HepG2 (cell line): ENCODE data around the gene TMEM258. TPM values are rescaled to one million over a fixed set of nuclear protein-coding genes. Genes with fewer than 3 reads are reported as not detected.
A peak's percentile ranks its signal among the peaks of the same experiment; 100 is the strongest.

Source experiments
- ASH2L ChIP-seq: fragments of 300-600, 200-600 bp; sonication (generic); IDR thresholded peaks from 2 replicates; pipeline ENCODE4 v1.7.0; 2017; ENCODE audit warnings: low read depth, mild to moderate bottlenecking, moderate library complexity, mixed read lengths, low read length; ENCODE audit not compliant: insufficient read length
- EHMT2 ChIP-seq: fragments of 200-600 bp; sonication (generic); IDR thresholded peaks from 2 replicates; pipeline ENCODE4 v1.7.0; 2017; ENCODE audit warnings: antibody characterized with exemption, low read depth, low read length, borderline replicate concordance
- FLYWCH1 ChIP-seq: sonication (generic); formaldehyde crosslinking; IDR thresholded peaks from 2 replicates; pipeline ENCODE4 v1.8.1; 2023; ENCODE audit warnings: mild to moderate bottlenecking, missing genetic modification reagents
- GFI1 ChIP-seq: sonication (generic); formaldehyde crosslinking; IDR thresholded peaks from 2 replicates; pipeline ENCODE4 v1.5.0; 2020; ENCODE audit warnings: missing genetic modification reagents, mild to moderate bottlenecking, borderline replicate concordance
- GZF1 ChIP-seq: sonication (generic); formaldehyde crosslinking; IDR thresholded peaks from 2 replicates; pipeline ENCODE4 v1.5.1; 2020; ENCODE audit warnings: mild to moderate bottlenecking, missing genetic modification reagents
- KLF15 ChIP-seq: sonication (generic); formaldehyde crosslinking; IDR thresholded peaks from 2 replicates; pipeline ENCODE4 v1.8.1; 2023; ENCODE audit warnings: borderline replicate concordance, mild to moderate bottlenecking, inconsistent platforms, missing genetic modification reagents, mixed read lengths
- KLF9 ChIP-seq: IDR thresholded peaks from 2 replicates; pipeline ENCODE4 v1.6.1; 2016; ENCODE audit warnings: low read depth
- MYNN ChIP-seq: sonication (generic); formaldehyde crosslinking; IDR thresholded peaks from 2 replicates; pipeline ENCODE4 v1.4.0; 2020; ENCODE audit warnings: mild to moderate bottlenecking, low read depth, missing genetic modification reagents
- NFKB2 ChIP-seq: sonication (generic); formaldehyde crosslinking; IDR thresholded peaks from 2 replicates; pipeline ENCODE4 v1.4.0; 2020; ENCODE audit warnings: missing genetic modification reagents, borderline replicate concordance
- RFX3 ChIP-seq: IDR thresholded peaks from 2 replicates; pipeline ENCODE4 v1.6.1; 2016; ENCODE audit warnings: missing biosample characterization, missing genetic modification reagents
- SAFB2 ChIP-seq: sonication (generic); formaldehyde crosslinking; IDR thresholded peaks from 2 replicates; pipeline ENCODE4 v1.5.1; 2020; ENCODE audit warnings: missing genetic modification reagents, low read depth, mild to moderate bottlenecking, borderline replicate concordance
- TCF7L2 ChIP-seq: IDR thresholded peaks from 2 replicates; pipeline ENCODE4 v1.6.1; 2011; ENCODE audit warnings: mild to moderate bottlenecking, low read depth, low read length, moderate library complexity
- XBP1 ChIP-seq: sonication (generic); formaldehyde crosslinking; IDR thresholded peaks from 2 replicates; pipeline ENCODE4 v1.5.0; 2020; ENCODE audit warnings: missing genetic modification reagents
- ZNF10 ChIP-seq: sonication (generic); formaldehyde crosslinking; IDR thresholded peaks from 2 replicates; pipeline ENCODE4 v1.4.0; 2020; ENCODE audit warnings: mild to moderate bottlenecking, low read depth, missing genetic modification reagents, borderline replicate concordance
- ZNF30 ChIP-seq: sonication (generic); formaldehyde crosslinking; IDR thresholded peaks from 2 replicates; pipeline ENCODE4 v1.5.0; 2020; ENCODE audit warnings: mild to moderate bottlenecking, missing genetic modification reagents
- ZNF44 ChIP-seq: sonication (generic); formaldehyde crosslinking; IDR thresholded peaks from 2 replicates; pipeline ENCODE4 v1.5.1; 2020; ENCODE audit warnings: mild to moderate bottlenecking, missing genetic modification reagents
- ZNF501 ChIP-seq: sonication (generic); formaldehyde crosslinking; IDR thresholded peaks from 2 replicates; pipeline ENCODE4 v1.5.1; 2020; ENCODE audit warnings: mild to moderate bottlenecking, moderate library complexity, missing genetic modification reagents
- ZNF558 ChIP-seq: sonication (generic); formaldehyde crosslinking; IDR thresholded peaks from 2 replicates; pipeline ENCODE4 v1.9.0; 2022; ENCODE audit warnings: mild to moderate bottlenecking, missing genetic modification reagents, borderline replicate concordance
- ZNF564 ChIP-seq: sonication (generic); formaldehyde crosslinking; IDR thresholded peaks from 2 replicates; pipeline ENCODE4 v1.8.1; 2023; ENCODE audit warnings: mild to moderate bottlenecking, missing genetic modification reagents
- ZNF607 ChIP-seq: sonication (generic); formaldehyde crosslinking; IDR thresholded peaks from 2 replicates; pipeline ENCODE4 v1.5.1; 2020; ENCODE audit warnings: missing genetic modification reagents, mild to moderate bottlenecking, borderline replicate concordance
- polyA plus RNA-seq, 8 experiments: library from polyadenylated mRNA; depleted of rRNA in 3 of 8; stranded (reverse) in 7 of 8; unstranded in 1 of 8; fragments of >200 nt; fragmentation: Illumina TruSeq in 4 of 8; extraction: Trizol in 4 of 8; gene quantifications; 2 replicates each; pipeline versions ENCODE4 v1.2.1 to v1.2.3, GENCODE V29; 2011 to 2016; ENCODE audit warnings: low read depth in 4 of 8, missing spikeins in 1 of 8, mixed read lengths in 1 of 8; ENCODE audit not compliant: insufficient read depth in 1 of 8
- total RNA-seq, 5 experiments: library from RNA; depleted of rRNA; stranded (reverse); fragments of >200 nt; fragmentation: Illumina TruSeq; extraction: Trizol; gene quantifications; 2 replicates each; pipeline ENCODE4 v1.2.3, GENCODE V29; 2016; ENCODE audit warnings: low read depth in 1 of 5
- TF ChIP-seq, protein P1 (sequence below): sonication (generic); formaldehyde crosslinking; IDR thresholded peaks from 2 replicates; pipeline ENCODE4 v1.4.0; 2020; ENCODE audit warnings: missing genetic modification reagents
- TF ChIP-seq, protein P2 (sequence below): sonication (generic); formaldehyde crosslinking; IDR thresholded peaks from 2 replicates; pipeline ENCODE4 v1.8.1; 2023; ENCODE audit warnings: missing genetic modification reagents, mild to moderate bottlenecking, borderline replicate concordance
- TF ChIP-seq, protein P3 (sequence below): sonication (generic); formaldehyde crosslinking; IDR thresholded peaks from 2 replicates; pipeline ENCODE4 v1.4.0; 2020; ENCODE audit warnings: mild to moderate bottlenecking, missing genetic modification reagents
- TF ChIP-seq, protein P4 (sequence below): sonication (generic); formaldehyde crosslinking; IDR thresholded peaks from 2 replicates; pipeline ENCODE4 v1.9.0; 2021; ENCODE audit warnings: missing genetic modification reagents, mild to moderate bottlenecking, borderline replicate concordance

Gene TMEM258
- total and polyA plus RNA-seq, 2 of the 13 experiments (the other 11 are each of a cell fraction or from before 2014, with no cell fraction given): 175 to 424 TPM

DNA sequence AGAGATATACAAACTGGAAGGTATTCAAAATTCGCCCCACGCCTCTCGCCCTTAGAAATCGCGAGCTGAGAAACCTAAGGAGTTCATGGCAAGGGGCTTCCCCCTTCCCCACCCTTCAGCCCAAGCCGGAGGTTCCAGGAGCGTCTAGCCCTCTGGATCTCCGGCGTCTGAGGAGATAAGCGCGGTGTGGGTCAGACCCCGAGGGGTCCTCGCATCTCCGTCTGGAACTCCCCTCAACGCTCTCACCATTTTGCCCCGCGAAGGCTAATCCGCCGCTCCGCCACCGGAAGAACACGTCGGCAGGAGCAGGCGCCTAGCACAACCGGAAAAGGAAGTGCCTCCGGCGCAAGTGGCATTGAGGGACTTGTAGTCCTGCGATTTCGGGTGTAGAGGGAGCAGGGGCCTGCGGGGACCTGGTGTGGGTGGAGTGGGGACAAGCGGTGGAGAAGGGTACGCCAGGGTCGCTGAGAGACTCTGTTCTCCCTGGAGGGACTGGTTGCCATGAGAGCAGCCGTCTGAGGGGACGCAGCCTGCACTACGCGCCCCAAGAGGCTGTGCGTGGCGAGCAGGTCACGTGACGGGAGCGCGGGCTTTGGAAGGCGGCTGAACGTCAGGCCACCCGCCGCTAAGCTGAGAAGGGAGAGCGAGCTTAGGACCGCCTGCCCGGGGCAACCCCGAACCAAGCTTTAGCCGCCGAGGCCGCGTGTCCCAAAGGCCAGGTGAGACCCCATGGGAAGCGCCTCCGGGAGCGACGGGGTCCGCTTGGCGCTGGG, at the start of gene TMEM258, which contains the start of gene FEN1 (continued):
- TF ChIP-seq KLF15 (CRISPR knock-in tag): 0 out of 2 replicates have a peak, but pooled peaks have one; percentile 59
- TF ChIP-seq, protein P1, sequence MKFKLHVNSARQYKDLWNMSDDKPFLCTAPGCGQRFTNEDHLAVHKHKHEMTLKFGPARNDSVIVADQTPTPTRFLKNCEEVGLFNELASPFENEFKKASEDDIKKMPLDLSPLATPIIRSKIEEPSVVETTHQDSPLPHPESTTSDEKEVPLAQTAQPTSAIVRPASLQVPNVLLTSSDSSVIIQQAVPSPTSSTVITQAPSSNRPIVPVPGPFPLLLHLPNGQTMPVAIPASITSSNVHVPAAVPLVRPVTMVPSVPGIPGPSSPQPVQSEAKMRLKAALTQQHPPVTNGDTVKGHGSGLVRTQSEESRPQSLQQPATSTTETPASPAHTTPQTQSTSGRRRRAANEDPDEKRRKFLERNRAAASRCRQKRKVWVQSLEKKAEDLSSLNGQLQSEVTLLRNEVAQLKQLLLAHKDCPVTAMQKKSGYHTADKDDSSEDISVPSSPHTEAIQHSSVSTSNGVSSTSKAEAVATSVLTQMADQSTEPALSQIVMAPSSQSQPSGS (CRISPR knock-in tag): peak; percentile 13; the same call in 1 of the 2 replicates
- 0 out of 2 replicates have a peak, but pooled peaks have one; percentile 52 for TF ChIP-seq ZNF564 (CRISPR knock-in tag)
- no peak; the same call in 1 of the 2 replicates for TF ChIP-seq GZF1 (CRISPR knock-in tag)
- TF ChIP-seq, protein P2, sequence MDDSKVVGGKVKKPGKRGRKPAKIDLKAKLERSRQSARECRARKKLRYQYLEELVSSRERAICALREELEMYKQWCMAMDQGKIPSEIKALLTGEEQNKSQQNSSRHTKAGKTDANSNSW (CRISPR knock-in tag): no peak
- TF ChIP-seq NFKB2 (CRISPR knock-in tag): peak; percentile 79
- TF ChIP-seq KLF9 (CRISPR knock-in tag): 0 out of 2 replicates have a peak, but pooled peaks have one; percentile 40
- peak; percentile 93 for TF ChIP-seq ZNF501
- TF ChIP-seq GFI1 (CRISPR knock-in tag): no peak
- TF ChIP-seq, protein P3, sequence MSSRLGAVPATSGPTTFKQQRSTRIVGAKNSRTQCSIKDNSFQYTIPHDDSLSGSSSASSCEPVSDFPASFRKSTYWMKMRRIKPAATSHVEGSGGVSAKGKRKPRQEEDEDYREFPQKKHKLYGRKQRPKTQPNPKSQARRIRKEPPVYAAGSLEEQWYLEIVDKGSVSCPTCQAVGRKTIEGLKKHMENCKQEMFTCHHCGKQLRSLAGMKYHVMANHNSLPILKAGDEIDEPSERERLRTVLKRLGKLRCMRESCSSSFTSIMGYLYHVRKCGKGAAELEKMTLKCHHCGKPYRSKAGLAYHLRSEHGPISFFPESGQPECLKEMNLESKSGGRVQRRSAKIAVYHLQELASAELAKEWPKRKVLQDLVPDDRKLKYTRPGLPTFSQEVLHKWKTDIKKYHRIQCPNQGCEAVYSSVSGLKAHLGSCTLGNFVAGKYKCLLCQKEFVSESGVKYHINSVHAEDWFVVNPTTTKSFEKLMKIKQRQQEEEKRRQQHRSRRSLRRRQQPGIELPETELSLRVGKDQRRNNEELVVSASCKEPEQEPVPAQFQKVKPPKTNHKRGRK: no peak
- peak; percentile 92 for TF ChIP-seq XBP1 (CRISPR knock-in tag)
- 0 out of 2 replicates have a peak, but pooled peaks have one; percentile 25 for TF ChIP-seq ZNF558 (CRISPR knock-in tag)
- no peak for TF ChIP-seq MYNN (CRISPR knock-in tag)
- TF ChIP-seq EHMT2: no peak
- TF ChIP-seq, protein P4, sequence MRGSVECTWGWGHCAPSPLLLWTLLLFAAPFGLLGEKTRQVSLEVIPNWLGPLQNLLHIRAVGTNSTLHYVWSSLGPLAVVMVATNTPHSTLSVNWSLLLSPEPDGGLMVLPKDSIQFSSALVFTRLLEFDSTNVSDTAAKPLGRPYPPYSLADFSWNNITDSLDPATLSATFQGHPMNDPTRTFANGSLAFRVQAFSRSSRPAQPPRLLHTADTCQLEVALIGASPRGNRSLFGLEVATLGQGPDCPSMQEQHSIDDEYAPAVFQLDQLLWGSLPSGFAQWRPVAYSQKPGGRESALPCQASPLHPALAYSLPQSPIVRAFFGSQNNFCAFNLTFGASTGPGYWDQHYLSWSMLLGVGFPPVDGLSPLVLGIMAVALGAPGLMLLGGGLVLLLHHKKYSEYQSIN (CRISPR knock-in tag): no peak
- TF ChIP-seq SAFB2: peak; percentile 91; the same call in 1 of the 2 replicates
- TF ChIP-seq ZNF44 (CRISPR knock-in tag): no peak
- no peak for TF ChIP-seq FLYWCH1 (CRISPR knock-in tag)
- TF ChIP-seq TCF7L2: no peak
- TF ChIP-seq ASH2L: no peak
- no peak for TF ChIP-seq RFX3 (CRISPR knock-in tag)
- no peak for TF ChIP-seq ZNF10 (CRISPR knock-in tag)
- TF ChIP-seq ZNF30 (CRISPR knock-in tag): no peak
- TF ChIP-seq ZNF607: 0 out of 2 replicates have a peak, but pooled peaks have one; percentile 12
